K562 (cell line): ENCODE data around the gene NDUFC2. TPM values are rescaled to one million over a fixed set of nuclear protein-coding genes. Genes with fewer than 3 reads are reported as not detected.

ENCODE experiments used
- HINFP ChIP-seq: fragments of 450-650 bp; conservative IDR thresholded peaks from 2 replicates; pipeline ENCODE4 v1.6.1; 2016; ENCODE audit warnings: missing genetic modification characterization, low read depth, mild to moderate bottlenecking, control low read depth, missing compliant biosample characterization
- HIVEP1 ChIP-seq: fragments of 250-450 bp; sonication (Bioruptor Pico); IDR thresholded peaks from 2 replicates; pipeline ENCODE4 v1.4.0; 2020; ENCODE audit warnings: mild to moderate bottlenecking
- HLTF ChIP-seq: fragments of 450-650 bp; IDR thresholded peaks from 2 replicates; pipeline ENCODE4 v1.6.1; 2016
- HMGXB4 ChIP-seq: sonication (generic); formaldehyde crosslinking; IDR thresholded peaks from 2 replicates; pipeline ENCODE4 v1.8.1; 2023; ENCODE audit warnings: mild to moderate bottlenecking, missing genetic modification reagents
- IRF1 ChIP-seq: sonication (generic); formaldehyde crosslinking; IDR thresholded peaks from 2 replicates; pipeline ENCODE4 v1.8.0; 2022; ENCODE audit warnings: missing genetic modification reagents, mild to moderate bottlenecking, borderline replicate concordance
- NR4A1 ChIP-seq, 2 experiments: fragments of 250-450 bp in 1 of 2; fragments of 450-650 bp in 1 of 2; sonication (Bioruptor Pico) in 1 of 2; IDR thresholded peaks; 2 replicates each; pipeline versions ENCODE4 v1.4.0 to v1.6.1; 2016 to 2020; ENCODE audit warnings: mild to moderate bottlenecking in 2 of 2, missing compliant biosample characterization in 1 of 2, missing genetic modification characterization in 1 of 2, moderate library complexity in 1 of 2
- OTX1 ChIP-seq: fragments of 450-650 bp; formaldehyde crosslinking; IDR thresholded peaks from 2 replicates; pipeline ENCODE4 v1.4.0; 2022; ENCODE audit warnings: mild to moderate bottlenecking
- PATZ1 ChIP-seq: fragments of 250-450 bp; sonication (Bioruptor Pico); IDR thresholded peaks from 2 replicates; pipeline ENCODE4 v1.5.0; 2020; ENCODE audit warnings: mild to moderate bottlenecking, borderline replicate concordance
- SNIP1 ChIP-seq: fragments of 450-650 bp; IDR thresholded peaks from 2 replicates; pipeline ENCODE4 v1.7.1; 2017; ENCODE audit warnings: low read depth, mild to moderate bottlenecking
- ZMIZ1 ChIP-seq, 2 experiments: fragments of 150-350 bp in 1 of 2; IDR thresholded peaks; 2 replicates each; pipeline ENCODE4 v1.6.1; 2012 to 2016; ENCODE audit warnings: low read depth in 2 of 2, low read length in 2 of 2, mild to moderate bottlenecking in 1 of 2, moderate library complexity in 1 of 2
- ZNF592 ChIP-seq: fragments of 450-650 bp; IDR thresholded peaks from 2 replicates; pipeline ENCODE4 v1.6.1; 2017; ENCODE audit warnings: antibody characterized with exemption, mild to moderate bottlenecking
- polyA plus RNA-seq, 8 experiments: library from polyadenylated mRNA; depleted of rRNA in 4 of 8; stranded (reverse) in 5 of 8; unstranded in 3 of 8; fragments of >200 nt; fragmentation: Nextera tagmentation in 2 of 8; fragmentation: Illumina TruSeq in 1 of 8; extraction: Ambion mirVana in 2 of 8; extraction: Trizol in 1 of 8; gene quantifications; 2 replicates each; pipeline versions ENCODE4 v1.2.1 to v1.2.3, GENCODE V29; 2011 to 2014; ENCODE audit warnings: inconsistent platforms in 1 of 8, missing spikeins in 1 of 8
- total RNA-seq, 7 experiments: library from RNA; depleted of rRNA in 6 of 7; stranded (reverse); fragments of >200 nt in 6 of 7; fragmentation: Illumina TruSeq in 2 of 7; extraction: Trizol in 2 of 7; gene quantifications; 2 replicates each; pipeline versions ENCODE4 v1.2.1 to v1.2.3, GENCODE V29; 2011 to 2021; ENCODE audit warnings: low replicate concordance in 1 of 7

NDUFC2 gene
- total and polyA plus RNA-seq, 9 of the 15 experiments (the other 6 are each of a cell fraction or from before 2014, with no cell fraction given), result 168 to 1,119 (median 442) TPM

GRCh38 chr11:78039919-78040671, 39.6 kb downstream of the NDUFC2 start (continued):
- TF ChIP-seq HINFP (tag) (peak; percentile 70), PATZ1 (CRISPR knock-in tag) (no peak), ZMIZ1 (IDR thresholded peaks at IDR 0.05; ENCODE audit: low read depth in 2 of 2, low read length in 2 of 2) (no peak), IRF1 (CRISPR knock-in tag) (no peak), ZNF592 (peak; percentile 96), NR4A1 (CRISPR knock-in tag; IDR thresholded peaks at IDR 0.05) (no peak), NR4A1 (tag; IDR thresholded peaks at IDR 0.05) (0 out of 2 replicates have a peak, but pooled peaks have one; percentile 70), HMGXB4 (CRISPR knock-in tag) (no peak), SNIP1 (peak; percentile 62; the same call in 1 of the 2 replicates), HIVEP1 (CRISPR knock-in tag) (0 out of 2 replicates have a peak, but pooled peaks have one; percentile 46), HLTF (peak; percentile 93), OTX1 (peak; percentile 87)
